SK-N-MC (cell line): ENCODE measurements around the gene ITM2B.

Source experiments
- EZH2 ChIP-seq: fragments of 200-600 bp; sonication (generic); IDR thresholded peaks from one replicate; pipeline ENCODE4 v1.6.1; 2017; ENCODE audit warnings: antibody characterized with exemption
- FOXP2 ChIP-seq: optimal IDR thresholded peaks from 2 replicates; pipeline ENCODE3; 2011; ENCODE audit warnings: mild to moderate bottlenecking, moderate library complexity; ENCODE audit not compliant: insufficient read depth; ENCODE audit errors: extremely low read length, control extremely low read depth
- POLR2AphosphoS5 ChIP-seq: IDR thresholded peaks from 2 replicates; pipeline ENCODE4 v1.6.1; 2012; ENCODE audit warnings: mild to moderate bottlenecking, low read depth, low read length, borderline replicate concordance

- TF ChIP-seq EZH2 = no peak
- no peak for TF ChIP-seq POLR2AphosphoS5
- no peak for TF ChIP-seq FOXP2
Measured at GRCh38 chr13:48255954-48256353, 22.9 kb downstream of the ITM2B start.
